Measurements from ENCODE around the gene FSHR.

DNA sequence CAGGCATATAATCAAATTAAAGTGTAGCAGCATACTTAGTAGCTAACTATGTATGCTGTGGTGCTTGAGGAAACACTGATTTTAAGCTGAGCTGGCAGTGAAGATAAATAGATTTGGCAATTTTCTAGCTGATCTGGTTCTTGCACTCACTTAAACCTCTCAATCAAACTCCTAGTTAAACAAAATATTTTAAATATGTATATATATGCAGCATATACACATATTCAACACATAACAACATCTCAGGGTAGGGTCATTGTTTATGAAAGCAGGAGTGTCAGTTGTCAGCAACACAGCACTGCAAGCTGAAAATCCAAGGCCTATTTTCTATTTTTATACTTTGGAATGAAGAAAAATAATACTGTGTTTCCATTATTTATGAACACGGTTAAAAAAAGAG is 10.4 kb upstream of the FSHR start:
- no peak for TF ChIP-seq POLR2A (IDR thresholded peaks at IDR 0.05)
- TF ChIP-seq, protein P1, sequence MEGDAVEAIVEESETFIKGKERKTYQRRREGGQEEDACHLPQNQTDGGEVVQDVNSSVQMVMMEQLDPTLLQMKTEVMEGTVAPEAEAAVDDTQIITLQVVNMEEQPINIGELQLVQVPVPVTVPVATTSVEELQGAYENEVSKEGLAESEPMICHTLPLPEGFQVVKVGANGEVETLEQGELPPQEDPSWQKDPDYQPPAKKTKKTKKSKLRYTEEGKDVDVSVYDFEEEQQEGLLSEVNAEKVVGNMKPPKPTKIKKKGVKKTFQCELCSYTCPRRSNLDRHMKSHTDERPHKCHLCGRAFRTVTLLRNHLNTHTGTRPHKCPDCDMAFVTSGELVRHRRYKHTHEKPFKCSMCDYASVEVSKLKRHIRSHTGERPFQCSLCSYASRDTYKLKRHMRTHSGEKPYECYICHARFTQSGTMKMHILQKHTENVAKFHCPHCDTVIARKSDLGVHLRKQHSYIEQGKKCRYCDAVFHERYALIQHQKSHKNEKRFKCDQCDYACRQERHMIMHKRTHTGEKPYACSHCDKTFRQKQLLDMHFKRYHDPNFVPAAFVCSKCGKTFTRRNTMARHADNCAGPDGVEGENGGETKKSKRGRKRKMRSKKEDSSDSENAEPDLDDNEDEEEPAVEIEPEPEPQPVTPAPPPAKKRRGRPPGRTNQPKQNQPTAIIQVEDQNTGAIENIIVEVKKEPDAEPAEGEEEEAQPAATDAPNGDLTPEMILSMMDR (IDR thresholded peaks at IDR 0.05 in 4 of 5, conservative IDR thresholded peaks at IDR 0.05 in 1 of 5), result no peak

All from gastrocnemius medialis (tissue), 4 donors.